H1 (cell line): ENCODE results near the gene HAPLN3. TPM values are rescaled to one million over a fixed set of nuclear protein-coding genes. Genes with fewer than 3 reads are reported as not detected.

ENCODE experiments used
- ASH2L ChIP-seq: fragments of 200-600, 300-600 bp; sonication (generic); IDR thresholded peaks from one replicate; pipeline ENCODE4 v1.7.1; 2017; ENCODE audit warnings: low read length
- CBX8 ChIP-seq: fragments of 300-800, 300-1000 bp; sonication (generic); IDR thresholded peaks from 2 replicates; pipeline ENCODE4 v1.7.1; 2016; ENCODE audit warnings: low read depth, low read length, borderline replicate concordance
- CHD1 ChIP-seq: IDR thresholded peaks from 2 replicates; pipeline ENCODE4 v1.6.1; 2012; ENCODE audit warnings: low read depth, low read length, improper control_type of control experiment
- CHD7 ChIP-seq: fragments of 300-600 bp; sonication (generic); IDR thresholded peaks from 2 replicates; pipeline ENCODE4 v1.7.1; 2012; ENCODE audit warnings: low read length, moderate library complexity, mild to moderate bottlenecking, inconsistent platforms; ENCODE audit not compliant: insufficient replicate concordance
- EGR1 ChIP-seq: IDR thresholded peaks from 2 replicates; pipeline ENCODE4 v1.6.1; 2011; ENCODE audit warnings: low read depth, low read length, borderline replicate concordance
- GABPA ChIP-seq: IDR thresholded peaks from 2 replicates; pipeline ENCODE4 v1.6.1; 2011; ENCODE audit warnings: mild to moderate bottlenecking, low read length, moderate library complexity, borderline replicate concordance; ENCODE audit not compliant: insufficient read depth
- HDAC6 ChIP-seq: IDR thresholded peaks from one replicate; pipeline ENCODE4 v1.7.1; 2012; ENCODE audit warnings: low read depth, mild to moderate bottlenecking, inconsistent platforms, low read length, moderate library complexity
- RNF2 ChIP-seq: fragments of 200-900, 300-1000 bp; sonication (generic); IDR thresholded peaks from 2 replicates; pipeline ENCODE4 v1.7.1; 2016; ENCODE audit warnings: borderline replicate concordance, low read depth, mild to moderate bottlenecking, antibody characterized with exemption, low read length; ENCODE audit not compliant: poor library complexity, severe bottlenecking; ENCODE audit errors: missing control alignments
- polyA plus RNA-seq, 7 experiments: library from polyadenylated mRNA; depleted of rRNA in 3 of 7; stranded (reverse) in 5 of 7; unstranded in 2 of 7; fragments of >200 nt in 5 of 7; fragments of 200-250 nt in 2 of 7; gene quantifications; 1 replicate in 5 of 7; 2 replicates in 1 of 7; 4 replicates in 1 of 7; pipeline versions ENCODE4 v1.2.1 to v1.2.3, GENCODE V29; 2011 to 2013; ENCODE audit warnings: missing spikeins in 2 of 7, mixed read lengths in 2 of 7
- total RNA-seq: library from RNA; stranded (reverse); fragmentation: NEBNext Ultra II Directional; extraction: Animal tissue kit (Norgen Biotek cat#: 25700); gene quantifications from 2 replicates; pipeline ENCODE4 v1.2.1, GENCODE V29; 2021

Gene HAPLN3
- total and polyA plus RNA-seq, 2 of the 8 experiments (the other 6 are each of a cell fraction or from before 2014, with no cell fraction given), result 76.2 to 79.7 TPM

- TF ChIP-seq RNF2, result no peak
- TF ChIP-seq ASH2L, result no peak
- TF ChIP-seq CHD1, result no peak
- TF ChIP-seq GABPA, result no peak
- no peak for TF ChIP-seq CHD7
- TF ChIP-seq HDAC6, result no peak
- no peak for TF ChIP-seq EGR1
- TF ChIP-seq CBX8, result no peak
Measured at GRCh38 chr15:88920186-88920891, 25.0 kb upstream of the HAPLN3 start (continued).
